LNCAP (cell line): Measurements from ENCODE around the gene MOGAT2.

Source experiments
- CTCF ChIP-seq: fragments of 450-650 bp; IDR thresholded peaks from 2 replicates; pipeline ENCODE4 v1.5.1; 2017; ENCODE audit warnings: mild to moderate bottlenecking

MOGAT2 gene

GRCh38 chr11:75781296-75781695 is 63.7 kb downstream of the MOGAT2 start:
- no peak for TF ChIP-seq CTCF

DNA sequence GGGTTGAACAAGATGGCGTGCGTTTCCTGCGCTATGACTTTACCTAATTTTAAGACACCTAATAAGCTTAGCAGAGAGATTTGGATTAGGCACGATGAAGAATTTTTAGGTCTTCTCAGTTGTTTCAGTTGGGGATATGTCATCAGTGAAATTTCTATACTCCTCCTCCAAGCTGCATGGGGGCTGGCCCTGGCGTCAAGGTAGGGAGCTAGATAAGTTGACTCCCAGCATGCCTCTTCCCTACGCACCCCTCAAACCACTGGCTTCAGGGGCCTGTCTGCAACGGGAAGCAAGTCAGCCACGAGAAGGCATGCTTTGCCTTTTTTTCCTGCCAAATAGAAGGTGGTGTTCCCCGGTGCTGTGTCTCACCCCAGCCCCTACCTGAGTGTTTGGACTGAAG is 64.2 kb downstream of the MOGAT2 start:
- TF ChIP-seq CTCF = no peak
